Measurements from ENCODE around the gene ZNF586.
"Not testable (repeated sequence)": the region's sequence is repeated elsewhere in the genome, so short reads cannot be mapped to it uniquely, and the experiment has no call there.

ZNF586 gene

DNA sequence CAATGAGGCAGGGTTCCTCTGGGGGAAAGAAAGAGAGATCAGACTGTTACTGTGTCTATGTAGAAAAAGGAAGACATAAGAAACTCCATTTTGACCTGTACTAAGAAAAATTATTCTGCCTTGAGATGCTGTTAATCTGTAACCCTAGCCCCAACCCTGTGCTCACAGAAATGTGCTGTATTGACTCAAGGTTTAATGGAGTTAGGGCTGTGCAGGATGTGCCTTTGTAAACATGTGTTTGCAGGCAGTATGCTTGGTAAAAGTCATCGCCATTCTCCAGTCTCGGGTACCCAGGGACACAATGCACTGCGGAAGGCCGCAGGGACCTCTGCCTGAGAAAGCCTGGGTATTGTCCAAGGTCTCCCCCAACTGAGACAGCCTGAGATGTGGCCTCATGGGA, 54.1 kb downstream of the ZNF586 start:
- DNase-seq (ENCODE audit: low spot score): not testable (repeated sequence)

- DNase-seq (ENCODE audit: low spot score): no peak
Measured at GRCh38 chr19:57825511-57825910, 56.0 kb downstream of the ZNF586 start.

GRCh38 chr19:57829316-57829715, 59.8 kb downstream of the ZNF586 start:
- DNase-seq (ENCODE audit: low spot score): no peak

DNA sequence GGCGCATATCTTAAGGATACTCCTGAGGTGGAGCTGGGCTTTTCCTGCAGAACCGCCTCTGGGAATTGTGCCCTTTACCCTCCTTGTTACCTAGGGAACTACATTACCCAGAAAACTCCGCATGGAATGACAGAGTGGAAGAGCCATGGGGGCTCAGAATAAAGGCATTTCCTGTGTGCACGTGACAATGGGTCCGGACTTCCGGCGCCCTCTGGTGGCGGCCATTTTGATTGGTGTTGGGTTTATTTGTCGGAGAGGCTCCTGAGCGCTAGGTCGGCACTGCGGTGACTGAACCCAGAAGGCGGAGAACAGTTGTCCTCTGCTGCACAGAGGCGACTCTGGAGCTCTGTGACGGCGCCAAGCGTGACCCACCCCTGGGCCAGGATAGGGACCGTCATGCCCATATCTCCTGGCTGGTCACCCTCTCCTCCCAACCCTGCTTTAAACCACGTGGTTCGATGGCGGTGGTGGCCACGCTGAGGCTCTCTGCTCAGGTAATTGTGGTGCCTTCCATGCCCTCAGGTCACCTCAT, 60.7 kb downstream of the ZNF586 start, which contains the start of gene ZNF587B:
ZNF587B (plus strand) TSS at position 229 of the 532 bp plus-strand sequence; CDS start at position 459, 230 bp downstream.
- no peak for DNase-seq (ENCODE audit: low spot score)
